Astrocyte of the cerebellum (primary cell): ENCODE data around the gene ASZ1.
"Not testable (repeated sequence)": the region's sequence is repeated elsewhere in the genome, so short reads cannot be mapped to it uniquely, and the experiment has no call there.

Source experiments
- DNase-seq: peaks from one replicate; pipeline ENCODE4 v3.0.0-alpha.2; 2011; ENCODE audit warnings: low read depth
- H3K4me3 ChIP-seq: 2 replicates; pipeline ENCODE4 v1.5.1; 2011; ENCODE audit warnings: mild to moderate bottlenecking, low read depth, low read length, moderate library complexity
- CTCF ChIP-seq: IDR thresholded peaks from 2 replicates; pipeline ENCODE4 v1.5.1; 2012; ENCODE audit warnings: low read length, low read depth, moderate library complexity, mild to moderate bottlenecking; ENCODE audit errors: missing control alignments
- in situ Hi-C: cut with HindIII; loops from 2 replicates; pipeline ENCODE4 v1.10.0; 2017; ENCODE audit warnings: low sequenced_read_pairs

ASZ1 gene

DNA sequence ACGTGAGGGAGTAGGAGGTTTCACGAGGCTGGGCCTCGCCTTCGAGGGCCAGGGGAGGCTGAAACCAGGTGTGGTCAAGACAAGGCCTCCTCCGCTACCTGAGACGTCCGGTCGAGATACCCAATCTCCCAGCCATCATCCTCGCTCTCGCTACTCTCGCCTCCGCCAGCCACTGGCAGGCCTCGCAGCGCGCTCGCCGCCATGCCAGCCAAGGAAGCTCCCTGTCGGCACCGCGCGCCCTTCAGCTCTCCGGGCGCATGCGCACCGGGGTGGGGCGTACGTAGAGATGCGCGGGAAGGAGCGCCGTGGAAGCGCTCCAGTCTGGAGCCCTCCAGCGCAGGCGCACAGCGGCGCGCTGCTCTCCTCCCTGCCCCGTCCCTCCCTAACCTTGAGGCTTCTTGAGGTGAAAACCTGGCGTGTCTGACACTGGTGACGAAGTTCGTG is at the start of gene ASZ1:
ASZ1 (minus strand) TSS at position 236 of the 444 bp plus-strand sequence; CDS start at position 203, 33 bp downstream.
- DNase-seq = no peak
- in situ Hi-C loops = no loop called here
- TF ChIP-seq CTCF = no peak
- H3K4me3 ChIP-seq = no peak within 1 kb of the TSS

- TF ChIP-seq CTCF = no peak
- H3K4me3 ChIP-seq = no peak overlapping the region
- in situ Hi-C loops = no loop called here
- no peak for DNase-seq
Observed at GRCh38 chr7:117476557-117477215, 49.4 kb upstream of the ASZ1 start.

DNA sequence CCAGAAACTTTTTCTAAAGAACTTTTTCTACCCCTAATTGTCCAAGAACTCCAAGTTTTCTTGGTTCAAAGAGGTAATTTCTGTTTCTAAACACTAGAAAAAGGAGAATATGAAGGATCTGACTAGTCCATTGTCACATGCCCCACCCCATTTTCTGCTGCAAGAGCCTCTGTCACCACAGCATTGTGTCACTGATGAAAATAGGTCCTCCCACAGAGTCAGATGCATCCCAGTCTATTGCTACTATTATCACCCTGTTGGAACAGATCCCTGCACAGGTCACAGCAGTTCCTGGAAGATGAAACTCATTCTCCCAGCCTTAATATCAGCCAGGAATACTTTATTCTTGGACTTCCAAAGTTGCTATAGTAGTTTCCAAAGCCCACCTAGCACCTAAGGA is 45.0 kb upstream of the ASZ1 start:
- no peak overlapping the region for H3K4me3 ChIP-seq
- in situ Hi-C loops = no loop called here
- TF ChIP-seq CTCF = no peak
- no peak for DNase-seq

DNA sequence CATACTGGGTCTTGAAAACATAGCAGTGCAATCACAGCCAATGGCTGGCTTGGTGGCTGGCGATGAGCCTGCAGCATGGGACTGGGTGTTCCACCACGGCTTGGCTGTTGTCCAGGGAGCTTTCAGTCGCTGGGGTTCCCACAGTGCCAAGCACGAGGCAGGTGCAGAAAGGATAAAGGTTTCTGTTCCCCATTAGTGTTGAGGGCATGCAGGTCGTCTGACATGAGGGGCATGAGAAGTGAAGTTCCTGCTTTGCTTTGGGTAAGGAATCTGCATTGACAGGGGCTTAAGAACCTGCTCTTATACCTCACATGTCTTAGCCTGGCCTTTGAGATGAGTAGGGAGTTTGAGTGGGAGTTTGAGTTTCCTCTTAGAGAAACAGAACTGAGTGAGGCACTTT is 43.5 kb upstream of the ASZ1 start:
- in situ Hi-C loops = no loop called here
- no peak for TF ChIP-seq CTCF
- DNase-seq = no peak
- H3K4me3 ChIP-seq = no peak overlapping the region

- TF ChIP-seq CTCF = no peak
- no peak overlapping the region for H3K4me3 ChIP-seq
- no peak for DNase-seq
- in situ Hi-C loops = no loop called here
Observed at GRCh38 chr7:117468174-117468573, 40.9 kb upstream of the ASZ1 start.

- H3K4me3 ChIP-seq, in situ Hi-C loops, DNase-seq: not testable (repeated sequence)
Observed at GRCh38 chr7:117460815-117461214, 33.5 kb upstream of the ASZ1 start.

DNA sequence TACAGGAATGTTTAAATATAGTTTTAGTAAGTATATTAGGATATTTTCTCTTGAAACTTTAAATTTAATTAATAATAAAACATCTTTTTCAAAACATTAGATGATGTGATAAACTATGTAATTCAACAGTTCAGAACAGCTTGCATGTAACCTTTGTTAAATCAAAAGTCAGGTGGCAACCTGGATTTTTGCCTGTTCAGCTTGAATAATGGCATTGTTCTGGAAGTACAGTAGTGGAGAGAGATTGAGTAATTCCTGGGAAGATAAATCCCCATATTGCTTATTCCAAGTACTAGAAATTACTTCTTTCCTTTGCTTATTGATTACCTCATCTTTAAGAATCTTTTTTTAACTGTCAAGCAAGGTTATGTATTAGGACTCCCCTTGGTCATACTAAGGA is 32.4 kb upstream of the ASZ1 start:
- no peak overlapping the region for H3K4me3 ChIP-seq
- no peak for DNase-seq
- TF ChIP-seq CTCF = no peak
- in situ Hi-C loops = no loop called here
